ENCODE data around the gene NDUFAF3.

NDUFAF3 gene

DNA sequence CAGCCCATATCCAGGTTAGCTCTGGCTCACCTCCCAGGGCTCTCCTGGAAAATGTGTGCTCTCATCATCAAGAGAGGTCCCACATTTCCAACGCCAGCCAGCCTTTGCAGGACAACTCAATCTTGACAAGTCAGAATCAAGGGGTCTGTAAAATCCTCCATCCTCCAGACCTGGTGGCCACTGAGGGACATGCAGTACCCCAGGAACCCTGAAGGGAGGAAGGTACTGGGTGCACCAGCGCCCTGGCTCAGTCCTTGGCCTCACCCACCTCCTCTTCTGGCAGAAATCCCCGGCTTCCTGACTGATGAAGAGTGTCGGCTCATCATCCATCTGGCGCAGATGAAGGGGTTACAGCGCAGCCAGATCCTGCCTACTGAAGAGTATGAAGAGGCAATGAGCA is 20.8 kb upstream of the NDUFAF3 start:
- DNase-seq (ENCODE audit: low read depth): no peak
- TF ChIP-seq, protein P1, sequence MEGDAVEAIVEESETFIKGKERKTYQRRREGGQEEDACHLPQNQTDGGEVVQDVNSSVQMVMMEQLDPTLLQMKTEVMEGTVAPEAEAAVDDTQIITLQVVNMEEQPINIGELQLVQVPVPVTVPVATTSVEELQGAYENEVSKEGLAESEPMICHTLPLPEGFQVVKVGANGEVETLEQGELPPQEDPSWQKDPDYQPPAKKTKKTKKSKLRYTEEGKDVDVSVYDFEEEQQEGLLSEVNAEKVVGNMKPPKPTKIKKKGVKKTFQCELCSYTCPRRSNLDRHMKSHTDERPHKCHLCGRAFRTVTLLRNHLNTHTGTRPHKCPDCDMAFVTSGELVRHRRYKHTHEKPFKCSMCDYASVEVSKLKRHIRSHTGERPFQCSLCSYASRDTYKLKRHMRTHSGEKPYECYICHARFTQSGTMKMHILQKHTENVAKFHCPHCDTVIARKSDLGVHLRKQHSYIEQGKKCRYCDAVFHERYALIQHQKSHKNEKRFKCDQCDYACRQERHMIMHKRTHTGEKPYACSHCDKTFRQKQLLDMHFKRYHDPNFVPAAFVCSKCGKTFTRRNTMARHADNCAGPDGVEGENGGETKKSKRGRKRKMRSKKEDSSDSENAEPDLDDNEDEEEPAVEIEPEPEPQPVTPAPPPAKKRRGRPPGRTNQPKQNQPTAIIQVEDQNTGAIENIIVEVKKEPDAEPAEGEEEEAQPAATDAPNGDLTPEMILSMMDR (conservative IDR thresholded peaks at IDR 0.05; ENCODE audit: low read depth, low read length): no peak
- no peak overlapping the region for H3K4me3 ChIP-seq (ENCODE audit: low read depth, low read length)

DNA sequence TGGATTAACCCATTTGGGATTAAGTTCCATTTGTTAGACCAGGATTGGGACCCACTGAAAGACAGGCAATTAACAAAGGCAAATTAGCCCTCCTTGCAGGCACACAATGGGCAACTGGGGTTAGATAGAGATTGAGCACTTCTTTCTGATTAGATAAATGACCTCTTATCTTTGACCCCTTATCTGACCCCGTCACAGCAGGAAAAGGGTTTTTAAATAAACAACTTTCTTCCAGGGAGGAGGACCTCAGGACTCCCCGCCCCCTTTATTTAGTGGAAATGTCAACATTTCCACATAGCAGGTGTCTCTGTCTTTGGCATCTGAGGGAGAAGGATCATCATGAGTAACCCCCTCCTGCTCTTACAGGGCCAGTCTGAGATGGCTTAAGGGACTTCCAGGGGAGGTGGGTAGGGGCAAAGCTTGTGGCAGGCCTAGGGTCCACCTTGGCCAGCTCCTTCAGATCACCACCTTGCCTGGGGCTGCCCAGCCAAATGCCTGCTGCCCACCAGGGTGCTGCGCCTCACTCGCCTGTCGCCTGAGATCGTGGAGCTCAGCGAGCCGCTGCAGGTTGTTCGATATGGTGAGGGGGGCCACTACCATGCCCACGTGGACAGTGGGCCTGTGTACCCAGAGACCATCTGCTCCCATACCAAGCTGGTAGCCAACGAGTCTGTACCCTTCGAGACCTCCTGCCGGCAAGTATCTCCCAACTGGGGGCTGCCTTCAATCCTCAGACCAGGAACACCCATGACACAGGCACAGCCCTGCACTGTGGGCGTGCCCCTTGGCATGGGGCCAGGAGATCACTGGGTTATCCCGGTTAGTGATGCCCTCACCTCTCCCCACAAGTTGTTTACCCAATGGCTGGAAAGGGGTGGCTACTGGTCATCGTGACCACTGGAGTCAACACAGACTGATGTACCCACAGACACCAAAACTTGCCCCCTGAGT is 17.3 kb upstream of the NDUFAF3 start:
- no peak overlapping the region for H3K4me3 ChIP-seq (ENCODE audit: low read depth, low read length)
- TF ChIP-seq, protein P1 (conservative IDR thresholded peaks at IDR 0.05; ENCODE audit: low read depth, low read length): no peak
- no peak for DNase-seq (ENCODE audit: low read depth)

DNA sequence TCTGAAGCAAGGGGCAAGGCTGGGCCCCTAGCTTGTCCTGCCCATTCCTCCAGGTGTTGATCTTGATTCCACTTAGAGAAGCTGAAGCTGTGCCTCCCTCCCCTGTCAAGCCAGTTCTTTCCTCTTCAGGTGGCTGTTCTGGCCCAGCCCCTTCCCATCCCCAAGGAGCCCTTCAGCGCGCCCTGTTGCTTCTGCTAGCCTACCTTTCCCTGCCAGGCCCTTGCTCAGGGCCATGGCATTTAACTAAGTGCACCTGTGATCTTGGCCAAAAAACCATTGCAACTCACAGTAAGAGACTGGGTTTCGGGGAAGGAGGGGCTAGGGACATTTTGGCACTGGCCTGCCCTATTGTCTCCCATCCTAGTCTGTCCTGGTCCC is 16.6 kb upstream of the NDUFAF3 start:
- no peak for DNase-seq (ENCODE audit: low read depth)
- H3K4me3 ChIP-seq (ENCODE audit: low read depth, low read length): no peak overlapping the region
- TF ChIP-seq, protein P1 (conservative IDR thresholded peaks at IDR 0.05; ENCODE audit: low read depth, low read length): no peak

DNA sequence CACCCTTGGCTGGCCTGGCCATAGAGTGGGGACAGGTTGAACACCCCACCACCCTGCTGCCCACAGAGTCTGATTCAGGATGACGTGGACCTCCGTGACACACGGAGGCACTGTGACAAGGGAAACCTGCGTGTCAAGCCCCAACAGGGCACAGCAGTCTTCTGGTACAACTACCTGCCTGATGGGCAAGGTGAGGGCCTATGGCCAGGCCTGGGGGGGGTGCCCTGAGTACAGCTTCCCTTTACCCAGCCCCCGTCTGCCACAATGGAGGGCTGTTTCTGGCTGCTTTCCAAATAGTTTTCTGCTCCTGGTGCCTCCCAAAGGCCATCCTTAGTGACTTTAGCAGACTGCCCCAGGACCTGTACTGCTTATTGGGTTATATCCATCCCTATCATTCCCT is 15.9 kb upstream of the NDUFAF3 start:
- no peak for DNase-seq (ENCODE audit: low read depth)
- TF ChIP-seq, protein P1 (conservative IDR thresholded peaks at IDR 0.05; ENCODE audit: low read depth, low read length): no peak
- H3K4me3 ChIP-seq (ENCODE audit: low read depth, low read length): peak overlapping the region; percentile 90

DNA sequence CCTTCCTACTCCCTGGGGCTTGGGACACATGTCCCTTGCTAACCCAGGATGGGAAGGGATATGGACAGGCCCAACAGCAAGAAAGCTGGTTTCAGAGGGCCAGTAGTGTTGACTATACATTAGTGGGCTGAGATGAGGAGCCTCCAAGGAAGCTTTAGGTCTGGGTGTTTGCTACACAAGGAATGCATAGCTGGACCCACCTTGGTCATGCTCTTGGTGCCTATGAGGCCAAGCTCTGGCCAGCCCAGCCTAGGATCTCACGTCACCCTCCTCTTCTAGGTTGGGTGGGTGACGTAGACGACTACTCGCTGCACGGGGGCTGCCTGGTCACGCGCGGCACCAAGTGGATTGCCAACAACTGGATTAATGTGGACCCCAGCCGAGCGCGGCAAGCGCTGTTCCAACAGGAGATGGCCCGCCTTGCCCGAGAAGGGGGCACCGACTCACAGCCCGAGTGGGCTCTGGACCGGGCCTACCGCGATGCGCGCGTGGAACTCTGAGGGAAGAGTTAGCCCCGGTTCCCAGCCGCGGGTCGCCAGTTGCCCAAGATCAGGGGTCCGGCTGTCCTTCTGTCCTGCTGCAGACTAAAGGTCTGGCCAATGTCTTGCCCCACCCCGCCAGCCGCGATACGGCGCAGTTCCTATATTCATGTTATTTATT is 15.4 kb upstream of the NDUFAF3 start:
- H3K4me3 ChIP-seq (ENCODE audit: low read depth, low read length): peak overlapping the region; percentile 90
- TF ChIP-seq, protein P1 (conservative IDR thresholded peaks at IDR 0.05; ENCODE audit: low read depth, low read length): no peak
- peak; percentile 74 for DNase-seq (ENCODE audit: low read depth)

DNA sequence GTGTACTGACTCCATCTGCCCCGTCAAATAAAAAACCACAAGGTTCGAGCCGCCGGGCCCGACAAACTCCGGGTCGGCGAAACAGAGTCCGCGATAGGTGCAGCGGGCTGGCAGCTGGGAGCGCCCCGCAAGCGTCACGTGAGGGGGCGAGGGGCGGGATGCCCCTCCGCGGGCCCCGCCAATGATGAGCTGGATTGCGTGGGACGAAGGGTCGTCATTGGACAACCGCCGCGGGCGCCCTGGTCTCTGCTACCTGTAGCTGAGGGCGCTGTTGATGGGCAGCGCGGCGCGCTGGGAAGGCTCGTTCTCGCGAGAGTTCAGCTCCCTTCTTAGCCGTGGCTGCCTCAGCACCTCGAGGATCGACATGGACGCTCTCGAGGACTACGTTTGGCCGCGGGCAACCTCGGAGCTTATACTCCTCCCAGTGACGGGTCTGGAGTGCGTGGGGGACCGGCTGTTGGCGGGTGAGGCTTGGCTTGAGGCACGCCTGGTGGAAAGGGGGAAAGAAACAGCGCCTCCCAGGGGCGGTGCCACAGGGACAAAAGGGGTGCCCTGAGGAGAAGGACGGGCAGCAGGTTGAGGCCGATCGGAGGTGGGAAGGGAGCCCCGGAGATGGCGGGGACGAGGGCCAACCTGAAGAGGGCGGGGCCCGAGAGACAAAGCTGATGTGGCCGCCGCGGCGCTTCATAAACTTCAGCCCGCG is 14.7 kb upstream of the NDUFAF3 start, which contains the start of gene WDR6:
TSS of gene WDR6 (plus strand) at position 324 of the 703 bp plus-strand sequence. CDS start at position 365, 41 bp downstream.
- DNase-seq (ENCODE audit: low read depth): peak; percentile 99
- TF ChIP-seq, protein P1 (conservative IDR thresholded peaks at IDR 0.05; ENCODE audit: low read depth, low read length): peak; percentile 52
- H3K4me3 ChIP-seq (ENCODE audit: low read depth, low read length): peak within 1 kb of the TSS; percentile 90

Data from choroid plexus epithelial cell (primary cell).